Heart left ventricle (tissue), 16 donors: ENCODE data around the gene NPHP3. TPM values are rescaled to one million over a fixed set of nuclear protein-coding genes. Genes with fewer than 3 reads are reported as not detected.

ENCODE experiments used
- ATAC-seq, 4 donors: fragments of 200-7000 bp; cut with Tn5 transposase; one replicate each; pipeline ENCODE4 v1.9.1; 2020 to 2022; ENCODE audit warnings: moderate library complexity in 4 of 4, mild to moderate bottlenecking in 3 of 4, moderate number of reproducible peaks in 1 of 4
- DNase-seq, 5 donors: peaks; one replicate each; pipeline ENCODE4 v3.0.0-alpha.2; 2020
- H3K27ac ChIP-seq, 12 donors: fragments of 200-600 bp; sonication (generic) in 4 of 12; one replicate each; pipeline versions ENCODE4 v1.5.0 to v1.8.0; 2016 to 2022; ENCODE audit warnings: mild to moderate bottlenecking in 2 of 12
- H3K27me3 ChIP-seq, 9 donors: fragments of 200-600 bp; sonication (generic) in 2 of 9; one replicate each; pipeline versions ENCODE4 v1.5.1 to v1.8.0; 2016 to 2022; ENCODE audit warnings: mild to moderate bottlenecking in 3 of 9
- H3K36me3 ChIP-seq, 9 donors: fragments of 200-600 bp; sonication (generic) in 2 of 9; one replicate each; pipeline versions ENCODE4 v1.5.0 to v1.8.0; 2018 to 2022; ENCODE audit warnings: mild to moderate bottlenecking in 2 of 9
- H3K4me1 ChIP-seq, 12 donors: fragments of 200-600 bp; sonication (generic) in 4 of 12; one replicate each; pipeline versions ENCODE4 v1.5.0 to v1.8.0; 2016 to 2022; ENCODE audit warnings: mild to moderate bottlenecking in 3 of 12
- H3K4me3 ChIP-seq, 12 donors: fragments of 200-600 bp; sonication (generic) in 4 of 12; one replicate each; pipeline versions ENCODE4 v1.5.0 to v1.8.0; 2017 to 2022; ENCODE audit warnings: mild to moderate bottlenecking in 9 of 12, moderate library complexity in 4 of 12
- H3K9me3 ChIP-seq, 12 donors: fragments of 200-600 bp; sonication (generic) in 4 of 12; one replicate each; pipeline versions ENCODE4 v1.5.0 to v1.8.0; 2016 to 2022; ENCODE audit warnings: mild to moderate bottlenecking in 1 of 12
- CTCF ChIP-seq, 12 donors: fragments of 200-600 bp; sonication (generic) in 4 of 12; IDR thresholded peaks; one replicate each; pipeline versions ENCODE4 v1.5.0 to v1.8.0; 2018 to 2022; ENCODE audit warnings: antibody characterized with exemption in 12 of 12, mild to moderate bottlenecking in 5 of 12
- POLR2A ChIP-seq, 2 donors: fragments of 450-650 bp; IDR thresholded peaks; one replicate each; pipeline ENCODE4 v1.6.1; 2017; ENCODE audit warnings: antibody characterized with exemption in 2 of 2, mild to moderate bottlenecking in 2 of 2, moderate library complexity in 2 of 2
- WGBS, 4 donors: extraction: QIAGEN DNeasy Blood & Tissue Kit in 2 of 4; methylation state at CpG; one replicate each; pipeline versions ENCODE4 v1.1.5 to v1.1.7; 2013 to 2018; 5-methylcytosine and 5-hydroxymethylcytosine counted together
- intact Hi-C, 10 donors: fragments of 100-400 bp; cut with DNase I; formaldehyde crosslinking; loops; one replicate each; pipeline versions ENCODE4 v1.11.1 to v1.14.2; 2022
- polyA plus RNA-seq, 2 donors: library from polyadenylated mRNA; stranded (reverse); fragments of 200-250 nt; gene quantifications; one replicate each; pipeline ENCODE4 v1.2.3, GENCODE V29; 2013
- total RNA-seq, 9 donors: library from RNA; depleted of rRNA in 2 of 9; stranded (reverse); fragments of >200 nt in 2 of 9; fragmentation: NEBNext Ultra II Directional in 3 of 9; extraction: Animal tissue kit (Norgen Biotek cat#: 25700) in 3 of 9; gene quantifications; one replicate each; pipeline versions ENCODE4 v1.1.0 to v1.2.4, GENCODE V29; 2016 to 2023
- donor health status: ischemic (EF 13 %, LVEDD 7.1; RV severe dilation, severe dysfunction).
- donor health status: healthy with polysubstance abuse.
- donor health status: DM: no; HTN: yes; CAD: no.
- donor health status: DM: no; HTN: no; CAD: no.
- donor health status: ischemic (EF 25% LVEDD 6.9; RV normal size, moderate dysfunction).
- donor health status: ischemic (EF 25% LVEDD 5.7; RV mildly dilated, moderate dysfunction).
- donor health status: healthy.
- donor health status: DM: yes; HTN: yes; CAD: no.
- donor health status: ischemic (EF 35%, LVEDD 5.7; RV mildly dilated, moderate dysfunction).
- donor health status: nonischemic (EF 11% LVEDD 7.7; RV severe dilation, severe dysfunction).
- donor health status: DM: yes; HTN: yes; CAD: no.
- donor health status: PGD.
- donor health status: ischemic (EF 29% LVEDD 5.4; RV normal size, mild dysfunction).
- donor health status: nonischemic (EF 23%, LVEDD 6.1; RV moderate dilation, normal function).

The NPHP3 gene
- total and polyA plus RNA-seq, 11 donors: 5.3 to 14.7 (median 10.9) TPM

DNA sequence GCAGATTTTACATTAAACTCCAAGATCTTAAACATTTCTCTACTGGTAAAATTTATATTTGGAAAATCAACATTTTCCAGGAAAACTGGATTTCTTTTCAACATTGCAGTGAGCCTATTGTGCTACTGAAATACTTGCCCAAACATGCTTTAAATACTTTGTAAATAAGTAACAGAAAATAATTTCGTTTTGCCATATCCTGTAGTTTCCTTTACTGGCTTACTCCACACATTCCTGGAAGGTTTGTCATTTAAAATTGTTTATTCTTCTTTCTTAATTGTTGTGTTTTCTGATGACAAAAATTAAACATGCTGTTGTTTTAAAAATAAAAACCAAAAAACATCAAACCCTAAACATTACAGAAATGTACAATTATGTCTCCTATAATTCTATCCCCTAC, 84.6 kb downstream of the NPHP3 start:
- no peaks in the 10 kb centered on the region for H3K27me3 ChIP-seq
- H3K4me1 ChIP-seq: peaks cover 0 to 7% (median 0%) of the 10 kb centered on the region in 12 donors
- no peak for TF ChIP-seq CTCF (IDR thresholded peaks at IDR 0.05)
- no peak for TF ChIP-seq POLR2A (IDR thresholded peaks at IDR 0.05)
- peaks cover 0 to 69% (median 29%) of the 10 kb centered on the region in 9 donors for H3K36me3 ChIP-seq
- no peak for ATAC-seq
- intact Hi-C loops: no loop called here
- 37 to 54% (median 53%) methylated on average over 1 of the region's 1 CpG for WGBS, 4 donors
- H3K4me3 ChIP-seq: no peak overlapping the region
- H3K9me3 ChIP-seq: no peaks in the 10 kb centered on the region
- H3K27ac ChIP-seq: no peak overlapping the region
- DNase-seq: no peak

DNA sequence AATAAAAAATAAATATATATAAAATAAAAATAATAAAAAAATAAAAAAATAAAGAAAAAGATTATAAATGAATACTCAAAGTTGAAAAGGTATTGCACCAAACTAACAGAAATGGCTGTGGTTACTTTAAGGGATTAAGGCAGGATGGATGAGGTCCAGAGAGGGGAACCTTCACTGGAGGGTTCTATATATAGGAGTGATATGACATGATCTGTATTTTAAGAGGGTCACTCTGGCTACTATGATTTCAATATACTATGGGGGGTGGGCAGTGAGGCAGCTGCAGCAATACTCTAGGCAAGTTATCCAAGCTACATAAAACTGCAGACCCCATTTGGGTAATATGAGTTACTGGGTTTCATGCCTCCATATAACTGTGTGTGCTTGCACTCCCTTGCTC, 87.2 kb downstream of the NPHP3 start:
- intact Hi-C loops: no loop called here
- no peaks in the 10 kb centered on the region for H3K9me3 ChIP-seq
- peaks cover 0 to 7% (median 0%) of the 10 kb centered on the region in 12 donors for H3K4me1 ChIP-seq
- H3K27me3 ChIP-seq: no peaks in the 10 kb centered on the region
- ATAC-seq: peak; percentile 94 to 97 (median 96)
- DNase-seq: no peak
- peak overlapping the region in 1 of 12 donors; percentile 18 for H3K27ac ChIP-seq
- no peak for TF ChIP-seq POLR2A (IDR thresholded peaks at IDR 0.05)
- TF ChIP-seq CTCF (IDR thresholded peaks at IDR 0.05): no peak
- H3K36me3 ChIP-seq: peaks cover 0 to 70% (median 29%) of the 10 kb centered on the region in 9 donors
- no peak overlapping the region for H3K4me3 ChIP-seq

Other genes with a start within 250 kb of the NPHP3 start
- gene ACKR4, start 125.1 kb downstream of the NPHP3 start, total RNA-seq: 1 to 10 TPM in 7 of 9 donors, under 1 TPM in 2; 0.69 to 3.0 (median 2.0) TPM
- gene ACKR4, start 125.1 kb downstream of the NPHP3 start, polyA plus RNA-seq: 1 to 10 TPM in 1 of 2 donors, under 1 TPM in 1; 0.64 to 2.2 TPM
- gene ACAD11, start 62.6 kb downstream of the NPHP3 start, total RNA-seq: 10 to 100 TPM; 18.3 to 38.8 (median 24.5) TPM
- 10 to 100 TPM in 1 of 2 donors, 1 to 10 TPM in 1; 8.9 to 14.1 TPM for gene ACAD11, start 62.6 kb downstream of the NPHP3 start, polyA plus RNA-seq
- gene UBA5, start 62.1 kb downstream of the NPHP3 start, total RNA-seq: 10 to 100 TPM; 25.3 to 38.6 (median 32.0) TPM
- gene UBA5, start 62.1 kb downstream of the NPHP3 start, polyA plus RNA-seq: 10 to 100 TPM; 25.7 to 59.1 TPM